GM12865 (cell line): ENCODE data around the gene GTPBP6.

Experiments used
- DNase-seq: peaks from one replicate; pipeline ENCODE4 v3.0.0; 2010; ENCODE audit warnings: low read depth
- H3K4me3 ChIP-seq: 2 replicates; pipeline ENCODE4 v1.5.1; 2011; ENCODE audit warnings: mild to moderate bottlenecking, low read depth, low read length, control low read depth
- TF ChIP-seq, protein P1 (sequence below): IDR thresholded peaks from 2 replicates; pipeline ENCODE4 v1.5.1; 2011; ENCODE audit warnings: low read length, control low read depth, low read depth, inconsistent platforms; ENCODE audit not compliant: insufficient read depth; ENCODE audit errors: missing control alignments

Gene GTPBP6

DNA sequence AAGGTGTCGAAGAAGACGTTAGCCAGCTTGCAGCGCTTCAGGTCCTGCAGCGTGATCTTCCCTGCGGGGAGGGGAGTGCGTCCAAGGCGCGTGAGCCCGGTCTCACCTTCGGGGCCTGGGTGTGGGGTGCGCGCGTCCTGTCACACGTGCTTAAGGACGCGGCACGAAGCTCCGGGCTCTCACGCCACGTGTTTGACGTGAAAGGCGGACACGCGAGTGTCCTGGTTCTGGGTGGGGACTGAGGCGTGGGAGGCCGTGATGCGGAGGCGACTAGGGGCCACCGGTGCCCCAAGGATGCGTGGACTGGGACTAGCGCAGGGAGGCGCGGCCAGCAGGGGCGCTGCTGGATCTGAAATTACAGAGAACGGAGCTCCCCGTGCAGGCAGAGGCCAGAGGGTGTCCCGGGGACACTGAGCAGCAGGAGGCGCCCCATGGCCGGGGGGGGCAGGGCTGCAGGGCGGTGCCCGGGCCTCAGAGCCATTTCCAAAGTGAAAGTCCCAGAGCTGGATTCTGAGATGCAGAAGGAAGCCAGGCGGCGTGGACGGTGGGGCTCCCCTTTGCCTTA, 20.3 kb upstream of the GTPBP6 start:
- no peak for DNase-seq

DNA sequence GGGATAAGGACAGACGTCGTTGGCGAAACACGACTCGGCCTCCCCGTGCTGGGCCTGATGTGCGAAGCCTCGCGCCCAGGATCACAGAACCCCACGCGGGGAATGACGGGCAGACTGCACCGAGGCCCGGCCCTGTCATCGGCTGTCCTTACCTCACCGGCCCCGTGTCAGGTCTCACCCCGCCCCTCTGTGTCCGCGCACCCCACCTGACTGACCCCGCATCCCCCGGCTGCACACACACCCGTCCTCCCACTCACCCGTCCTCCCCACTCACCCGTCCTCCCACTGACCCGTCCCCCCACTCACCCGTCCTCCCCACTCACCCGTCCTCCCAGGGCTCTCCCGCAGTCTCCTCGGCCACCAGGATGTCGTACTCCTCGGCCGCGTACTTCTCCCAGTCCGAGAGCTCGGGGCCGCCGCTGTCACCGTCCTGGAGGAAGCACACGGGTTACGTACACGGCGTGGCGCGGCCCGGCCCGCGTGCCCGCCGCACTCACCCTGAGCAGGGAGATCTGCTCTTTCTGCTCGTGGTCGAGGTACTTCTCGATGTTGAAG, 19.8 kb upstream of the GTPBP6 start:
- H3K4me3 ChIP-seq = no peak overlapping the region
- DNase-seq = no peak
- TF ChIP-seq, protein P1, sequence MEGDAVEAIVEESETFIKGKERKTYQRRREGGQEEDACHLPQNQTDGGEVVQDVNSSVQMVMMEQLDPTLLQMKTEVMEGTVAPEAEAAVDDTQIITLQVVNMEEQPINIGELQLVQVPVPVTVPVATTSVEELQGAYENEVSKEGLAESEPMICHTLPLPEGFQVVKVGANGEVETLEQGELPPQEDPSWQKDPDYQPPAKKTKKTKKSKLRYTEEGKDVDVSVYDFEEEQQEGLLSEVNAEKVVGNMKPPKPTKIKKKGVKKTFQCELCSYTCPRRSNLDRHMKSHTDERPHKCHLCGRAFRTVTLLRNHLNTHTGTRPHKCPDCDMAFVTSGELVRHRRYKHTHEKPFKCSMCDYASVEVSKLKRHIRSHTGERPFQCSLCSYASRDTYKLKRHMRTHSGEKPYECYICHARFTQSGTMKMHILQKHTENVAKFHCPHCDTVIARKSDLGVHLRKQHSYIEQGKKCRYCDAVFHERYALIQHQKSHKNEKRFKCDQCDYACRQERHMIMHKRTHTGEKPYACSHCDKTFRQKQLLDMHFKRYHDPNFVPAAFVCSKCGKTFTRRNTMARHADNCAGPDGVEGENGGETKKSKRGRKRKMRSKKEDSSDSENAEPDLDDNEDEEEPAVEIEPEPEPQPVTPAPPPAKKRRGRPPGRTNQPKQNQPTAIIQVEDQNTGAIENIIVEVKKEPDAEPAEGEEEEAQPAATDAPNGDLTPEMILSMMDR = no peak

More for the DNA sequence above, 20.3 kb upstream of the GTPBP6 start:
- TF ChIP-seq, protein P1 = no peak
- H3K4me3 ChIP-seq = no peak overlapping the region

DNA sequence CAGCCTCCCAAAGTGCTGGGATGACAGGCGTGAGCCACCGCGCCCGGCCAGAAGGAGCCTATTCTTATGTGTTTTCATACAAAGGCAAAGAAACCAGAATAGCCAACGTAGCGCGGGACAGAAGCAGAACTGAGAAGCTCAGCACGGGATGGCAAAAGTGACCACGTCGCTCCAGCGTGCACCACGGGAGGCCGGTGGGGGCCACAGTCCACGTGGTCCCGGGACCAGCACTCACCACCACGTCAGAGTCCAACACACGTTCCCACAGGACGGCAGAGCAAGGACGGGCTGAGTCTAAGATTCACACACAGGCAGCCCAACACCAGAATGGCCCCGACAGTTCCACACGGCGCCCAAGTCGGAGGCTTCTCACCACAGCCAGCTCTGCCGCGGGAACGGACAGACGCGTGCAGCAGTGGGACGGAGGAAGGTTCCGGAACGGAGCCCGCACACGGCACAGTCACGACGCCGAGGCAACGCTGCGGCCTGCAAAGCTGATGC, 18.8 kb upstream of the GTPBP6 start:
- no peak overlapping the region for H3K4me3 ChIP-seq
- TF ChIP-seq, protein P1 = no peak
- no peak for DNase-seq

DNA sequence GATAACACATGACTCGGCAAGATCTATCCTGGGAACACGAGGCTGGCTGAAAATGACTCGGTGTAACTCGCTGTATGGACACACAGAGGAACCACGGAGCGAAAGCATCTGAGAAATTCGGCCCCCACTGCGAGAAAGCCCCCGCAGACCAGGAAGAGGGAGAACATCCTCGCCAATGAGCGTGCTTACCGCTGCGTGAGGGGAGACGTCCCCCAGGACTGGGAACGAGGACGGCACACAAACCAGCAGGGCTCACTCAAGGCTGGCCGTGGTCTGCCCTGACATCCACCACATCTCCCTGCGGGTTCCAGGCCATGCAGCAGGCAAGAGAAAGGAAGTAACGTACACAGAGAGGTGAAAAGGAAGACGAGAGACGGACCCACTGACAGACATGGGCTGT, 17.6 kb upstream of the GTPBP6 start:
- TF ChIP-seq, protein P1 = no peak
- no peak for DNase-seq
- no peak overlapping the region for H3K4me3 ChIP-seq

DNA sequence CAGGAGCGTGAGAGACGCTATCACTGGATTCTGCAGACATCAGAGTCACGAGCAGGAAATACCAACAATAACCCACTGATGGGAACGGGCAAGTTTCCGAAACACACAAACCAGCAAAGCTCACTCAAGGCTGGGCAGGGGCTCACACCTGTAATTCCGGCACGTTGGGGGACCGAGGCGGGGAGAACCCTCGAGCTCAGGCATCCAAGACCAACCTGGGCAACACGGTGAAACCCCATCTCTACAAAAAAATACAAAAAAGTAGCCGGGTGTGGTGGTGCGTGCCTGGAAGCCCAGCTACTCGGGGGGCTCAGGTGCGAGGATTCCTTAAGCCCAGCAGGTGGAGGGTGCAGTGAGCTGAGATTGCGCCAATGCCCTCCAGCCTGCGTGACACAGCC, 17.2 kb upstream of the GTPBP6 start:
- TF ChIP-seq, protein P1 = no peak
- DNase-seq = no peak
- H3K4me3 ChIP-seq = no peak overlapping the region

DNA sequence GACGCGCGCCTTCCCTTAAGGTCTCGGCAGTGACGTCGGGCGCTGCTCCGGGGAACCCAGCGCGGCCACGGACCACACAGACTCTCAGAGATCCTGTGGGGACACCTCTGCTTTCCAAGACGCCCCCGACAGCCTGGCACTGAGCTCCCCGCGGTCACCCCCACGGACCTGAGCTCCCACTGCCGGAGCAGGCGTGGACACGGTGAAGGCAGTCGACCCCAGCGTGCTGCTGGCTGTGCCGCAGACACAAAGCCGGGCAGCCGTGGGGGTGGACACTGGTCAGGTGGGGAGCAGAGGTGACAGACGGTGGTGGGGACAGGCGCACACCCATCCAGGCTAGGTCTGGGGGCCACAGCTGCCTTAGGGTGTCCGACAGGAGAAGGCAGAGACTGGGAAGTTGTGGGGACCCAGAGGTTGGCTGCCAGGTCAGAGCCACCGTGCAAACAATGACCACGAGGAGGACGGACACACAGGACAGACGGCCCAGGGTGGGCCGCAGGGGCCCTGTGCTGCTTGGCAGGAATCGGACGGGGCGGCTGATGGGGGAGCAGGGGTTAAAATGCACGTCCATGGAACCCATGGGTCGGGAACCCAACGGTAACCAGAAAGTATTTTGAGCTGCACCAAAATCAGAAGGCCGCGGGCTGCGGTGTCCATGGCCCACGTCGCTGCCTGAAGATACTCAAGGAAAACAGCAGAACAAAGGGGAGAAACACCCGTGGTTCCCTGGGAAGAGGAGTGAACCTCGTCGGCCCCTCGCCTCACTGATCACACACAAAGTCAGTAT, 16.6 kb upstream of the GTPBP6 start:
- TF ChIP-seq, protein P1 = no peak
- no peak overlapping the region for H3K4me3 ChIP-seq
- DNase-seq = no peak
